Brain pericyte (primary cell): ENCODE data around the gene SPIB.
"Not testable (repeated sequence)": the region's sequence is repeated elsewhere in the genome, so short reads cannot be mapped to it uniquely, and the experiment has no call there.

ENCODE experiments used
- DNase-seq: peaks from one replicate; pipeline ENCODE4 v3.0.0-alpha.2; 2012; ENCODE audit warnings: low read depth, low spot score

Gene SPIB

DNA sequence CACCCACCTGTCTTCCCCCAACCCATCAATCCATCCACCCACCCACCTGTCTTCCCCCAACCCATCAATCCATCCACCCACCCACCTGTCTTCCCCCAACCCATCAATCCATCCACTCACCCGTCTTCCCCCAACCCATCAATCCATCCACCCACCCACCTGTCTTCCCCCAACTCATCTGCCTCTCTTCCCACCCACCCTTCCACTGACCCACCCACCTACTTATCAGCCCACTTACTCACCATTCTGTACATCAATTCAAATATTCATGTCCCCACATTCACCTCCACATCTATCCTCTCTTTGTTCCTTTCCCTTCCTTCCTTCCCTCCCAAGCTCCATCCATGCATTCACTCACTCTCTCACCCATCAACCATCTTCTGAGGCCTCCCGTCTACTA, 20.4 kb downstream of the SPIB start:
- DNase-seq = not testable (repeated sequence)

DNA sequence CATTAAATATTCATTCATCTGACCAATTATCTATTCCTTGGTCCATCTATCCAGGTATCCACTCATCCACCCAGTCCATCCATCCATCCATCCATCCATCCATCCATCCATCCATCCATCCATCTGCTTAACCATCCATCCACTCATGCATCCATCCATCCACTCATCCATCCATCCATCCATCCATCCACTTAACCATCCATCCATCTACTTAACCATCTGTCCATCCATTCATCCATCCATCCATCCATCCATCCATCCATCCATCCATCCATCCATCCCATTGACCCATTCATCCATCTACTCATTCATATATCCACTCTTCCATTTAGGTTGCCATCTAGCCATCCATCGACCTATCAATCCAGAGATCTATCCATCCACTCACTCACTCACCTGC, 25.3 kb downstream of the SPIB start:
- DNase-seq = no peak

DNA sequence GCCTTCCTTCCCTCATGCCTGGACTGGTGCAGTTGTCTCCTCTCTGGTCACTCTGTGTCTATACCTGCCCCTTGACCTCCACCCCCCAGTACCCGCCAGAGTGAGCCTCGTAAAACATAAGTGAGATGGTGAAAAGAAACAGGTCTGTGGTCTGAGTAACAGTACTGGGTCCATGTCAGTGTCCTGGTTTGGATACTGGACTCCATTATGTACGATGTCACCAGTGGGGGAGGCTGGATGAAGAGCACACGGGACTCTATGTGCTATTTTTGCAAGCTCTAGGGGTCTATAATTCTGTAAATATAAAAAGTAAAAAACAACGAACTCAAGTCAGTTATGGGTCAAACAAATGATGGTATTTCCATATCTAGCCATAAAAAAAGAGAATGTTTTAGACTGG, 28.3 kb downstream of the SPIB start:
- DNase-seq = no peak

DNA sequence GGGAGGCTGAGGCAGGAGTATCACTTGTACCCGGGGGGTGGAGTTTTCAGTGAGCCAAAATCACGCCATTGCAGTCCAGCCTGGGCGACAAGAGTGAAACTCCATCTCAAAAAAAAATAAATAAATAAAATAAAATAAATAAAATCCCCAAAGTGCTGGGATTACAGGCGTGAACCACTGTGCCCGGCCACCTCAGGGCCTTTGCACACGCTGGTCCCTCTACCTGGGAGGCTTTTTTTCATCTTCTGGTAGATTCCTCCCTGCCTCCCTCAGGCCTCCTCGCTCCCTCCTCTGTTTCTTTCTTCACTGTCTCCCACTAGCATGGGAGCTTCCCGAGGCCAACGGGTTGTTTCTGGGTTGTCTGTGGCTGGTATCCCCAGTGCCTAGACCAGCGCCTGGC, 29.0 kb downstream of the SPIB start:
- DNase-seq = no peak

DNA sequence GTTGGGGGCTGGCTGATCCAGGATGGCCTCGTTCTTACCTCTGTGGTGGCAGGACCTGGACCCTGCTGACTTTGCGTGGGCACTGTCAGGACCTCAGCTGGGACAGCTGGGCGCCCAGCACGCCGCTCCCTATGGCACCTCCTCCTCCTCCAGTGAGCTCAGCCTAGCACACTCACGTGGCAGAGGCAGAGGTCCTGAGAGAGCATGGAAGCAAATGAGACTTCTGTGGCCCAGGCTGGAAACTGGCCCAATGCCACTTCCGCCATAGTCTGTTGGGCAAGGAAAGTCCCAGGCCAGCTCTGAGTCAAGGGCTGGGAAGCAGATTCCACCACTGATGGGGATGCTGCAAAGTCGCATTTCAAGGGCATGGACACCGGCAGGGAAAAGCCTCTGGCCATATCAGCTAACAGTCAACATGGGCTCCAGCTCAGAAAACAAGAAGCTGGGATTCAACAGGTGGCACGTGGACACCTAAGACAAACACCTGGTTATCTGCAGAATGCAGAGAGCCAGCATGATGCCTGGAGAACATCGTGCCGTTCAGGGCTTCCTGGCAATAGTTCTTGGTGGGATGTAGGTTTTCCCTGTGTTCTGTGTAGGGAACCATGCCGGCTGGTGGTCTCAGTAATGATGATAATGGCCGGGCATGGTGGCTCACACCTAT, 30.6 kb downstream of the SPIB start:
- no peak for DNase-seq

DNA sequence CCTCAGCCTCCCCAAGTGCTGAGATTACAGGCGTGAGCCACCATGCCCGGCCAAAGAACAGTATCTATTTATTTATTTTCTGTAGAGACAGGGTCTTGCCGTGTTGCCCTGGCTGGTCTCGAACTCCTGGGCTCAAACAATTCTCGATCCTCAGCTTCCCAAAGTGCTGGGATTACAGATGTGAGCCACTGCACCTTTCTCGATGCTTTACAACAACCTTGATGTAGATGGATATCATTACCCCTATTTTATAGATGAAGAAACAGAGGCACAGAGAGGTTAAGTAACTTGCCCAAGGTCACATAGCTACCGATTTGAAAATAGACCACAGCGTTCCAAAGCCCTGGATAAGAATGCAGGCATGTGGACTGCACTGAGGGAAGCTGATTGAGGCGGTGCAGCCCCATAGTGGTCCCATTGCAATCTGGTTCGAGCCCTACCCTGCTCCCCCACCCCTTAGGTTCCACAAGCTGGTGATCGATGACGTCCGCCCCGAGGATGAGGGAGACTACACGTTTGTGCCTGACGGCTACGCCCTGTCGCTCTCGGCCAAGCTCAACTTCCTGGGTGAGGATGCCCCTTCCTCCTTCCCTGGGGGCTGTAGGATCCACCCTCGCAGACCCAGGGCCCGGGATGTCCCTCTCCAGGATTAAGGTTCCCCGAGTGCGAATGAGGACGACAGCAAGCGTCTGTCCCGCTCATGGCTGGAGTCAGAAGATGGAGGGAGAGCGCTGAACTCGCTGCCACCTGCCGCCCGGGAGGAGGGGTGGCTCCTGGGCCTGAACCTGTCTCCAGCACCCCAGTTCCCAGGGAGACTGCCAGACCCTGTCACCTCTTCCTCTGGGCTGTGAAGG, 31.9 kb downstream of the SPIB start:
- no peak for DNase-seq

DNA sequence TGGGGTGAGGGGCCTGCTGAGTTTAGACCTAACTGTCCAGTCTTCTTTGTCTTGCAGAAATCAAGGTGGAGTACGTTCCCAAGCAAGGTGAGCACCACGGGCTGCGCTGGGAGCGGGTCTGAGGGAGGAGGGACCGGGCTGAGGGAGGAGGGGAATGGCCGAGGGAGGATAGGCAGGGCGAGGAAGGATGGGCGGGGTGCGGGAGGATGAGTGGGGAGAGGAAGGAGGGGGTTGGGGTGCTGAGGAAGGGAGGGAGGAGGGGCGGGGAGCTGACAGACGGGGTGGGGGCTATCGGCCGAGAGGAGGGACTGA, 32.4 kb downstream of the SPIB start:
- DNase-seq = no peak

DNA sequence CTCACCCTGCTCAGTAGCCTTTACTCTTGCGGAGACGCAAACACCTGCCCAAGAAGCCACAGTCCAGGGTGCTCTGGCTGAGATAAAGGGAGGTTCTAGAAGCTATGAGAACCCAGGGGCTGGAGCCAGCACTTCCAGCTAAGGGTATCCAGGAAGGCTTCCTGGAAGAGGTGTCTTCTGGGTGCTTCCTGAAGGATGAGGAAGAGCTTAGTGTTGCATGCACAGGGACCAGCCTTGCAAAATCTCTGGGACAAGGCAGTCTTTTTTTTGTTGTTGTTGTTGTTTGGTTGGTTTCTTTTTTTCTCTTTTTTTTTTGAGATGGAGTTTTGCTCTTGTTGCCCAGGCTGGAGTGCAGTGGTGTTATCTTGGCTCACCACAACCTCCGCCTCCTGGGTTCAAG, 34.5 kb downstream of the SPIB start:
- DNase-seq = no peak

DNA sequence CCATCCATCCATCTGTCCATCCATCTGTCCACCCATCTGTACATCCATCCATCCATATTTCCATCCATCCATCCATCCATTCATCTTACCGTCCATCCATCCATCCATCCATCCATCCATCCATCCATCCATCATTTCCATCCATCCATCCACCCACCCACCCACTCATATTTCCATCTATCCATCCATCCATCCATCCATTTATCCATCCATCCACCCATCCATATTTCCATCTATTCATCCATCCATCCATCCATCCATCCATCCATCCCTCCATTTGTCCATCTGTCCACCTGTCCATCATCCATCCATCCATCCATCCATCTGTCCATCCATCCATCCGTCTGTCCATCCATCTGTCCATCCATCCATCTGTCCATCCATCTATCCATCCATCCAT, 37.3 kb downstream of the SPIB start:
- DNase-seq = no peak

DNA sequence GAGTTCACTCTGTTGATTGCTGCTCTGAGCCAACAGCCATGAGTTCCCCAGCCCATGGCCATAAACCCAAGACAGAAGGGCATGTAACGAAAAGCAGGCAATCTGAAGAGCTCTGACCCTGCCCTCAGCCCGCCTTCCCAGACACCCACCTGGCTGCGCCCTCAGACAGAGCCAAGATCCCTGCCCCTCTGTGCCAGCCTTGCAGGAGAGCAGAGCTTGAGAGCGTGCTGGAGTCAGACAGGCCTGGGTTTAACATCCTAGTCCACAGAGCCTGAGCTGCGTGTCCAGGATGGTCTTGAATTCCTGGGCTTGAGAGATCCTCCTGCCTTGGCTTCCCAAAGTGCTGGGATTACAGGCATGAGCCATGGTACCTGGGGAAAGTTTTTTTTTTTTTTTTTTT, 38.6 kb downstream of the SPIB start:
- no peak for DNase-seq

DNA sequence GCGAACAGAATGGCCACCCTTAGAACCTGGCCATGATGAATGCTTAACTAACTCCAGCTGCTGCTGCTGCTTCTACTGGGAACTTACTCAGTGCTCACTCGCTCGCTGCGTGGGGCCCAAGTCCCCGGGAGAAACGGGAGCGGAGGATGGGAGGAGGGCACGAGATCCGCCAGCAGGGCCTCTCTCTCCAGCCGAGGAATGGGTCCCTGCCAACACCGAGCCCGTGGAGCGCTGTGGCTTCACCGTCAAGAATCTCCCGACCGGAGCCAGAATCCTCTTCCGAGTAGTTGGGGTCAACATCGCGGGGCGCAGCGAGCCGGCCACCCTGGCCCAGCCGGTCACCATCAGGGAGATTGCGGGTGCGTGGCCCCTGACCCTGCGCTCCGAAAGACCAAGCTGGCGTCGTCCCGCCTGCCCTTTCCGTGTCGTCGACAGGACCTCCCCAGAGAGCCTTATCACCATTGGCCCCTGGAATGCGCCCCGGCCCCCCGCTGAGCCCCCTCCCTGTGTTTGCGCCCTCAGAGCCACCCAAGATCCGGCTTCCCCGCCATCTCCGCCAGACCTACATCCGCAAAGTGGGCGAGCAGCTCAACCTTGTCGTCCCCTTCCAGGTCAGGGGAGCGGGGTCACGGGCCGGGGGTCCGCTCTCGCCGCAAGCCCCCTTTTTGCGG, 39.8 kb downstream of the SPIB start:
- DNase-seq = no peak

DNA sequence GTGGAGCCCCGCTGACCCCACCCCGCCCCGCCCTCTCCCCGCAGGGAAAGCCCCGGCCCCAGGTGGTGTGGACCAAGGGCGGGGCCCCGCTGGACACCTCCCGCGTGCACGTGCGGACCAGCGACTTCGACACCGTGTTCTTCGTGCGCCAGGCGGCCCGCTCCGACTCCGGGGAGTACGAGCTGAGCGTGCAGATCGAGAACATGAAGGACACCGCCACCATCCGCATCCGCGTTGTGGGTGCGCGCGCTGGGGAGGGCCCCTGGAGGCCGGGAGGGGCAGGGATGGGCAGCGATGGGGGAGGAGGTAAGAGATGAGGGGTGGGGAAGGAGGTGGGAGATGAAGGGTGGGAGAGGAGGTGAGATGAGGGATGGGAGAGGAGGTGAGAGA, 40.3 kb downstream of the SPIB start:
- DNase-seq = no peak

DNA sequence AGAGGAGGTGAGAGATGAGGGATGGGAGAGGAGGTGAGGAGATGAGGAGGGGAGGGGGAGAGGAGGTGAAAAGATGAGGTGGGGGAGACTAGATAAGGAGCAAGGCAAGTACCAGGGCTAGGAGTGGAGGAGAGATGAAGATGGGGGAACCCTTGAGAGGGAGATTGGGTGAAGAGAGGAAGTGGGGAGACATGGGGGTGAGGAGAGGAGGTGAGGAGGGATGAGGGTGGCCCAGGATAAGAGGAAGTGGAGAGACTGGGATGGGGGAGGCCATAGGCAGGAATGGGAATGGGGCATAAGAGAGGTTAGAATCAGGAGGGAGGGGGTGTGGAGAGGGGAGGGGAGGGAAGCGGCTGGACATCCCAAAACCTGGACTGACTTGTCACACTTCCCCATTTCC, 40.9 kb downstream of the SPIB start:
- DNase-seq = no peak

DNA sequence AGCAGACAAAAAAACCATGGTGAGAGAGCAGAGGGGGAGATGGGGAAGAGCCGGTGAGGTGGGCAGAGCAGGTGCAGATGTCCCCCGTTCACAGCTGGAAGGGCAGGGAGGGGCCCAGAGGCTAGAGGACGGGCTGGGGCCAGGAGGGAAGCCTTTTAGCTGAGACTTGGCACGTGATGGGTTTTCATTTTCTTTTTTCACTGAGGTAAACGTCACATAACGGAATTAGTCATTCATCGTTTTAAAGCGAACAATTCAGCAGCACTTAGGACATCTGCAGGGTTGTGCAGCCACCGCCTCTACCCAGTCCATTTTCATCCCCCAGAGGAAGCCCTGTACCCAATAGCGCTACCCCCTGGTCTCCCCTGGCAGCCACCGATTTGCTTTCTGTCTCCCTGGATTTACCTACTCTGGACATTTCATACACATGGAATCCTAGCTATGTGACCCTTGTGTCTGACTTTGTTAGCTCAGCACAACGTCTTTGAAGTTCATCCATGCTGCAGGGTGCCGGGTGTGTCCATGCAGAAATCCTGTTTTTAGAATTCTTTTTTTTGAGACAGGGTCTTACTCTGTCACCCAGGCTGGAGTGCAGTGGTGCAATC, 41.5 kb downstream of the SPIB start:
- no peak for DNase-seq

DNA sequence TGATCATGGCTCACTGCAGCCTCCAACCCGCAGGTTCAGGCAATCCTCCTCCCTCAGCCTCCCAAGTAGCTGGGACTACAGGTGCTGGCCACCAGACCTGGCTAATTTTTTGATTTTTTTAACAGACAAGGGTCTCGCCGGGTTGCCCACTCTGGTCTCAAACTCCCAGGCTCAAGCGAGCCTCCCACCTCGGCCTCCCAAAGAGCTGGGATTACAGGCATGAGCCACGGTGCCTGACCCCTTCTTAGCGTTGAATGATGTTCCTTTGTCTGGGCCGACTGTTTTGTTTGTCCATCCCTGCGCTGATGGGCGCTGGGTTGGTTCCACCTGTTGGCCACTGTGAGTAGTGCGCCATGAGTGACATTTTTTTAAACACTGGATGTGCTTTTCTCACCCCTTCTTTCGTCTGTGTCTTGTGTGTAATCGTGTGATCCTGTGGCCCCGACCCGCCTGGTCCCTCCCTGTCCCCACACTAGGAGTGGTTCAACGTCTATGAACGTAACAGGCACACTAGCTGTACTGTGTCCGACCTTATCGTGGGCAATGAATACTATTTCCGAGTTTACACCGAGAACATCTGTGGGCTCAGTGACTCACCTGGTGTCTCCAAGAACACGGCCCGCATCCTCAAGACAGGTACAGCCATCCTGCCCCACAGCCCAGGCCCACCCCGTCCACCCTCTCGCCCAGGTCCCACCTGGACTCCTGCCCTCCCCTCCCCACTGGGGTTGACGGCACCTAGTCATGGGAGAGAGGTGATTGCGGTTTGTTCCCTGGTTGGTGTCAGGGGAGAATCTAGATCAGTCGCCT, 42.5 kb downstream of the SPIB start:
- peak; percentile 36 for DNase-seq

DNA sequence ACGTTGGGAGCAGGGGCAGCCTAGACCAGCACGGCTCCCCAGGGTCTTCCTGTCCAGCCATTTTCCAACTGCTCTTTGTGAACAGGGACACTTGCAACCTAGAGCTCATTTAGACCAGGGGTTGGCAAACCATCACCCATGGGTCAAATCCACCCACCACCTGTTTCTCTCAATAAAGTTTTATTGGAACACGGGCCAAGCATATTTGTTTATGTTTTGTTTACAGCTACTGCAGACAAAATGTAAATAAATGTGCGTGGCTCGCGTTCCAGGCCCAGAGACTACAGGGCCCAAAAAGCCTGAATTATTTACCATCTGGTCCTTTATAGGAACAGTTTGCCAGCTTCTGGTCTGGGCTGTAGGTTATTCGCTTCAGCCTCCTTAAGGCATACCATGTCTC, 44.2 kb downstream of the SPIB start:
- DNase-seq = no peak

DNA sequence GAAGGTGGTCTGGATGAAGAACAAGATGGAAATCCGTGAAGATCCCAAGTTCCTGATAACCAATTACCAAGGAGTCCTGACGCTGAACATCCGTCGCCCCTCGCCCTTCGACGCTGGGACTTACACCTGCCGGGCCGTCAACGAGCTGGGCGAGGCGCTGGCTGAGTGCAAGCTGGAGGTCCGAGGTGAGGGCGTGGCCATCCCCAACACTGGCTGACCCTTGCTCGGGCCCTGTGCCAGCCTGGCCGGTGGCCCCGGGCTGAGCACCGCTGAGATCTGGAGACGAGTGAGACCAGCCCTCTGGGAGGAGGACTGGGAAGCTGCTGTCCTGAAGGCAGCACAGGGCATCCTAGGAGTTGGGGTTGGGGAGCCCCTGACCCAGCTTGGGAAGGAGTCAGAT, 45.6 kb downstream of the SPIB start:
- no peak for DNase-seq

DNA sequence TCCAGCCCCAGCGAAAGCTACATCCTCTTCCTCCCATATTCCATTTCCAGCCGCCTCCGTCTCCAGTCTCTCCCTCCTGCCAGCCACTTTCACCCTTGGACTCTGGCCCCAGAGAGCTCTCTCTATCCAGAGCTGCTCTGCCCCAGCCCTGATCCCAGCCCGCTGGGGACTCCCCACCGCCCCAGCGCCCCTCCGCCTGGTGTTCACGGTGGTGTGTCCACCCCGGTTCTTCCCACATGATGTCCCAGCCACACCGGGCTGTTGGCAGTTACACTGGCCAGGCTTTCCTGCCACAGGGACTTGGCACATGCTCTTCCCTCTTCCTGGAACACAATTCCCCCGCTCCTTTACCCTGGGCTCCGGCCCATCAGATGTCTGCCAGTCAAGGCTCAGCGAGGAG, 46.3 kb downstream of the SPIB start:
- no peak for DNase-seq

DNA sequence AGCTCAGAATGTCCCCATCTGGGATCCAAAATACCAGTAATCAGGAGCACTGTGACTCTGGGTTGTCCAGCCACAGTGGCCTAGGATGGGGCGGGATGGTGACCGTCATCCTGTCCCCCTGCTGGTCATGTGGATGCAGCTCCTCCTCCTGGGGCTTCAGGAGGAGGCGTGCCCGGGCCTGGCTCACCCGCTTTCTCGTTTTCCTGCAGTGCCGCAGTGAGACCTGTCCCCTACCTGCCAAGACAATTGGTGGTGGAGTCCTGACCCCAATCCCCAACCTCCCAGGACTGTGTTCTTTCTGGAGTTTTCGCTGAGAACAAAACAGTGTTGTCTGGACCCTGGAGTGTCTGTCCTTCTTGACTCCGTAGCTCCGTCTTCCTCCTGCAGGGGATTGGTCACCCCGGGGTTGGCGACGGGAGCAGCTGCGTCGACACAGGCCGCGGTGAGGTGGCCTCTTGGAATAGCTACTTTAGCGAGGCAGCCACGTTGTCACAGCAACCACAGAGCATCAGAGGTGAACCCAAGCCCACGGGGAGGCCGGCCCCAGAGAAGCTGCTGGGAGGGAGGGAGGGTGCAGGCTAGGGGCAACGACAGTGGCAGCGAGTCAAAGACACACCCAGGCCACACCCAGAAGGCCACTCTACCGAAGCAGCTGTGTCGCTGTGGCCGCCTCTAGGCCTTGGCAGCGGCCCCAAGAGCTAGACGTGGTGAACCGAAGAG, 47.4 kb downstream of the SPIB start:
- DNase-seq = no peak

DNA sequence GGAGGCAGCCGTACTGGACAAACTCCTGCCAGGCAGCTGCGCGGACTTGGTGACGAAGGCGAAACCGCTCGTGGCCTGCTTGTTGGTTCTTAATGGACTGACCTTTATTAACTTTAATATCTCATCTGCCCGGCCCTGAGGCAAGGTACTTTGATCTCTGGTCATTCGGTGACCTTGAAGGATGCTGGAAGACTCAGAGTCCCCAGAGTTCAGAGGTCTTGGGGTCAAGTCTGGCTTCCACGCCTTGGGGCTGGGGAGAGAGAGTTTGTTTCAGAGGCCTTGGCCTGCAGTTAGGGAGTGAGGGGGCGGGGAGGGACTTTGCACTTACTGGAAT, 47.9 kb downstream of the SPIB start:
- DNase-seq = no peak

DNA sequence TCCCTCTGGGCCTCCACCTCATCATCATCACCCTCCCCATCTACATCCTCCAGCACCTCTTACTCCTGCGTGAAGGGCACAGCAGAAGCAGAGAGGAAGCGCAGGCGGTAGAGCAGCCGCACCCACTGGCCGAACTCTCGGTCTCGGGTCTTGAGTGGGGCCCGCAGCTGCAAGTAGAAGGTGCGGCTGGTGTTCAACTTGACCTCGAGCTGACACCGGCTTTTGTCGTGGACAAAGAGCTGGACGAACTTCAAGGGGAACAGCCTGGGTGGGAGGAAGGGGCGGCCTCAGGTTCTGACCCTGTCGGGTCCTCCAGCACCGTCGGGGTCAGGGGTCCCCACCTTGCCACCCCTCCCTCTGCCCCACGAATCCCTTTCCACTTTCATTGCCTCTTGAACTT, 48.8 kb downstream of the SPIB start:
- DNase-seq = no peak
